Stimulated activated CD4-positive, alpha-beta T cell treated with anti-CD3 and anti-CD28 coated beads, Interleukin-12 subunit alpha, Interleukin-12 subunit beta, amount 100 ng/mL, for 24 hours (primary cell): ENCODE data around the gene CACHD1.

Source experiments
- DNase-seq, 2 experiments: peaks; one replicate each; pipeline ENCODE4 v3.0.0-alpha.2; 2020; ENCODE audit warnings: low read depth in 2 of 2

CACHD1 gene

DNA sequence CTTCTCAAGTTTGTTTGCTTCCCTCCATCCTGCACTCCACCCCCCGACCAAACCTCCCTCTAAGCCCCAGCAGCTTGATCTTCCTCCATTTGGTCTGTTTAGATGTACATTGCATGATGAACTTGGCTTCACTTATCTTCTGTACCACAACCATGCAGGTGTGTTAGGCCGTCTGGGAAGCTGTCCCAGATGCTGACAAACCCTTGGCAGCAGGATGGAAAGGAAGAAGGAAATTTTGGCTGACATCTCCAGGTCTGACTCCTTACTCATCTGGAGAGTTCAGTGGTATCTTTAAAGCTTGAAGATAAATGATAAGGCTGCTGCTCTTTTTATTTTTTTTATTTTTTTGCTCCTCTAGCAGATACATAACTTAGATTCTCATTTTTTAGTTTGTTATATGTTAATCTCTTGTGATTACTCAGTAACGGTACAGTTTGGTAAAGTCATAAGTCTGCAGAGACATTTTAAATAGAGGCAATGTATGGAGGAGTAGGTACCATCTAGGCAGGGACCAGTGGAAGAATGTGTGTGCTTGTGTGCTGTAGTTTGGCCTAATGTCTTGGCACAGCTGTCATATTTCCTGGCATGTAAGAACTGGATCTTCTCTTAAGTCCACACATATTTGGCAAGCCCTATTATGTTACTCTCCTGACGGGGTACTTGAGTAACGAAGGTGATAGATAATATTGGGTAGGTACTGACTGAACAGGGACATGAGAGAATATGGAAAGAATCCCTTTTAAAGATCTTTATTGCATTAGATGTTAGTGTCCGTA is 79.7 kb downstream of the CACHD1 start:
- no peak for DNase-seq

- no peak for DNase-seq
Observed at GRCh38 chr1:64550510-64550909, 80.6 kb downstream of the CACHD1 start.

- no peak for DNase-seq
Observed at GRCh38 chr1:64550946-64551605, 81.1 kb downstream of the CACHD1 start.

DNA sequence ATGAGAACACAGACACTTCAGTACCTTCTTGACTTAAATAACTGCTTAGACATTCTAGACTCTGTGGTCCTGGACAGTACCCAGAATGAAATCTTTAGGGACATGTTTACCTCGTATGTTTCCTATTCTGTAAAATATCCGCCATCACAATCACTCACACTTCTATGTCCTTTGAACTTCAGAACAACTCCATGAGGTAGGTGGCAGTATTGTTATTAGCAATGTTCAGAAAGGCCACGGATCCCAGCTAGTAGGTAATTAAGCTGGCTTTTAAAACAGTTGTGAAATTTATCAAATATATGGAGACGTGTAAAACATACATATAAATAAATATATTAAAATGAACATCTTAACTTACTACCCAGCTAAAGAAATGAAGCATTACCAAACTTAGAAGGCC is 83.4 kb downstream of the CACHD1 start:
- DNase-seq = no peak

GRCh38 chr1:64555947-64556346 is 86.0 kb downstream of the CACHD1 start:
- no peak for DNase-seq

- DNase-seq = no peak
Observed at GRCh38 chr1:64561993-64562392, 92.1 kb downstream of the CACHD1 start.

DNA sequence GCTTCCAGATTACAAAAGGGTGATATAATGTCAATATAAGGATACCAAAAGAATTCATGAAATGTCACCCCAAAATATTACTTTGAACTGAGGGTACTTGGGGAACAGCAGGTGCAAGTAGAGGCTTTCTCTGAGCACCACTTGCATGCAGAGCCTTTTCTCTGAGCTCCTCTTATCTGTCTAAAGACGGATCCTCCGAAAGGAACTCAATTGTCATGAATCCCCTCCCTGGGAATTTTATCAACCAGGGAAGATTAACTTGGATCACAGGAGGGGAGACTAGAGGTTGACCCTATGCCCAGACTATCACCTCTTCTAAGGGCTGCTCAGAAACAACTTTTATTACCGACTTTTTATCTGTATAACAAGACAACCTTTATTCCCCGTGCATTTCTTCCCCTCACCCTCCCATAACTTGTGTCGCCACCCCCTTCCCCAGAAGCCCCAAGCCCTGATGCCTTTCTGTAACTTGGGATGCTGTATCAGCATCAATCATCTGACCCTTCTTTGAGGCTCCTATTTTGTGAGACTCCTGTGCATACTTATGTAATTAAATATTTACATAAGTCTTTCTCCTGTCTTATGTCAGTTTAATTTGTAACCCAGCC is 94.1 kb downstream of the CACHD1 start:
- DNase-seq = no peak

GRCh38 chr1:64564891-64565290 is 95.0 kb downstream of the CACHD1 start:
- no peak for DNase-seq

GRCh38 chr1:64567426-64568170 is 97.7 kb downstream of the CACHD1 start:
- no peak for DNase-seq

DNA sequence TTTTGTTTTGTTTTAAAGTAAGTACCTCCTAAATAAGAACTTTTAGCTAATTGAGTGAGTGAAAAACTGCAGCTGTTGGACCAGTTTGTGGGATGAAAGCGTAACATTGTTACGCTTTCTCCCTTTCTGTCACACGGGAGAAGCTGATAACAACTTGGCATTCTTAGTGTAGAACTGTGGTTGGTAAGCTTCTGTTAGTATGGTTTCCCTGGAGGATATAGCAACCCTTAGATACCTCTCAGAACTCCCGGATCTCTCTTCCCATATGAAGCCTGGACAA is 98.2 kb downstream of the CACHD1 start:
- DNase-seq = no peak

- no peak for DNase-seq
Observed at GRCh38 chr1:64569411-64569810, 99.5 kb downstream of the CACHD1 start.

DNA sequence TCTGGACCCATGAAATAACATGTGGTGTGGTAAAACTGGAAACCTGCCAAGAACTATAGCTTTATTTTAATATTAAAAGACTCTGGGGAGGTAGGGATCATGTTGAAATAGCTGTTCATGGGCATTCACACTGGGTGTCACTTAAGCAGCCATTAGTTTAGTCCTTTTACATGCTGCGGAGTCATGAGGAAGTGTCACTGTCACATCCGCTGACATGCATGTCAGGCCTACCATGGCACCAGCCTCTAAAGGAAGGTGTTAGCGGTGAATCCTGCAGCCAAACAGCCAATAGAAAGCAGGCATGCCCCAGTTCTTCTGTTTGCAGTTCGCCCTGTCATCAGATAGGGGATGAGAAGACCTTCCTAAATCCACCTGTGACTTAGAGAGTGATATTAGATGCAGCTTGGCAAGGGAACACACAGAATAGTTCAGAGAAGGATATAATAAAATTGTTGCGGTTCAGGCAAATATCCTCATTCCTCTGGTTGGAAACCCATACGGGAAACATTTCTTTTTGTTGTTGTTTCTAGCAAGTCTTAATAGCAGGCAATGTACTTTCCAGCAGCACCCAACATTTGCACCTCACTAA is 100.4 kb downstream of the CACHD1 start:
- no peak for DNase-seq

DNA sequence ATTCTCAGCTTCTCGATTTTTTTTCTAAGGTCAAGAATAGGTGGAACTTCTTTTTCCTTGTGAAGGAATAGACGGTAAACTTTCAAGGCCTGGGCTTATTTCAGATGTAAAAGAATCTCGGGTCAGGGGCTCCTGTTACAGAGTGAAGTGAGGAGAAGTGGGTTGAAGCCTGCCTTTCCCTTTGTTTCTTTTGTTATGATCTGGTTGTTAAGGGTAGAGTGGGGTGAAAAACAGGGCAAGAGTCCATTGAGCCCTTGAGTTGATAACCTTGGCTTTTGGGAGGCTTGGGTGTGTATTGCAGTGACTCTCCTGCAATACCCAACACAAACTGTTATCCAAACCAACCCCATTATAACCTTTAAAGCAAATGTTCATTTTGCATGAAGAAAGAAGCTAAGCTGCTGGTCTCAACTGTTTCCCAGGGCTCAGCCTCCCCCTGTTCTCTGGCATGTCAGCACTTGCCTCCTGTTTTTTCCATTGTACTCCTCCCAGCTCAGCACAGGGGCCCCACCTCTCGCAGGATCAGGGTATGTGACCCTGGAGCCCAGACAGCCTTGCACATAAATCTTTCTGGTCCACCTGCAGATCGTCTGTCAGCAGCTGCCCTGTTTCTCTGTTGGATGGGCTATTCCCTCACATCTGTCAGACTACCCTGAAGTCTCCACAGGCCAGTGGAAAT is 102.4 kb downstream of the CACHD1 start:
- DNase-seq = no peak

- DNase-seq = no peak
Observed at GRCh38 chr1:64574301-64574700, 104.4 kb downstream of the CACHD1 start.

- DNase-seq = no peak
Observed at GRCh38 chr1:64575881-64576676, 106.2 kb downstream of the CACHD1 start.

GRCh38 chr1:64578270-64578973 is 108.5 kb downstream of the CACHD1 start:
- DNase-seq = no peak

GRCh38 chr1:64579767-64580166 is 109.8 kb downstream of the CACHD1 start:
- DNase-seq = no peak

DNA sequence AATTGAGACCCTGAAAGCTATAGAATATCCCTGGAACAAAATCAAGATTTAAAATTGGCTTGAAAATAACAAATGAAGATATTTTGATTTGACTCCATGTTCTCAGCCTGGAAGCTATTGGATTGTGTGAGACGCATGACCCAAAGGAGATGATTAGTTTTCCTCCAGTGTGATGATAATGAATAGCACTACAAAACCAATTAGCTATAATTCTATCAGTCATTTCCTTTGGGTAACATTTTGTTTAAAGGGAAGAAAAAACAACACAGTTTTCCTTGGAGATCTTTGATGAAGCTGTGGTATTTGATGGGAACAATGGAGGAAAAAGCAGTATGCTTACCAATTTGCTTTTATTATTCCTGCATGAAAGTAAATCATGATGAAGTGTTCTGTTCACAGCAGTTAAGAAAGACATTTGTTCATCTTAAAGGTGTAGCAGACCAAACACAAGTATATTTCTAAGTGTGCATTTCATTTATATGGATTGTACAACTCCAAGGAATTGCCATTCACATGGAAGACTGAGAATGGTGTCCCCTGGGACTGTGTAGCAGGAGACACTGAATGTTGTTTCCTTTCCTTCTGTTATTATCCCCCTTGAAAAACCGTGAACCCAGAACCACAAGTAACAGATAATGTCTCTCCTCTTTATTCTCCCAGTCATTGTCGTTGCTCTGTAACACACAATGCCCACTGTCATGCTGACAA is 111.4 kb downstream of the CACHD1 start:
- DNase-seq = no peak

GRCh38 chr1:64581843-64582185 is 111.9 kb downstream of the CACHD1 start:
- no peak for DNase-seq

- no peak for DNase-seq
Observed at GRCh38 chr1:64584479-64584878, 114.5 kb downstream of the CACHD1 start.
